GM12875 (cell line): ENCODE results near the gene MAP3K4.

Experiments used
- H3K4me3 ChIP-seq: one replicate; pipeline ENCODE4 v1.5.1; 2011; ENCODE audit warnings: low read depth, low read length, control low read depth
- TF ChIP-seq, protein P1 (sequence below): IDR thresholded peaks from 2 replicates; pipeline ENCODE4 v1.5.1; 2011; ENCODE audit warnings: low read depth, mild to moderate bottlenecking, control low read depth, inconsistent platforms, low read length, moderate library complexity, borderline replicate concordance; ENCODE audit not compliant: insufficient read depth

The MAP3K4 gene

DNA sequence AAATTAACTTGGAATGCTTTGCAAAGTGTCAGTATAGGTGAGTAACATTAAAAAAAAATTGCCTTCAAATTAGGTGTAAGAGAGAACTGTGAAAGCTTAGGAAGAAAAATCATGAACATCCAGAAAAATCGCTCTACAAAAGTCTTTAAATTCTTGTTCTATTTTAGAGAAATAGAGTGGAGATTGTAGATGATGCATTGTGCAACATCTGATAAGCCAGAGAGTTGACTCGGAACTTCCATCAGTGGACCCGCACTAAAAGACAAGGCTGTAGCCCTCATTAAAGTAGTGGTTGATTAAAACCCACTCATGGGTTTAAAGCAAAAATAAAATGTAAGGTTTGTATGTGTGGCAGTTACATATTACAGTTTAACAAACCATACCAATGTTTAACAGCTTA lies 35.8 kb downstream of the MAP3K4 start:
- H3K4me3 ChIP-seq = no peak overlapping the region
- TF ChIP-seq, protein P1, sequence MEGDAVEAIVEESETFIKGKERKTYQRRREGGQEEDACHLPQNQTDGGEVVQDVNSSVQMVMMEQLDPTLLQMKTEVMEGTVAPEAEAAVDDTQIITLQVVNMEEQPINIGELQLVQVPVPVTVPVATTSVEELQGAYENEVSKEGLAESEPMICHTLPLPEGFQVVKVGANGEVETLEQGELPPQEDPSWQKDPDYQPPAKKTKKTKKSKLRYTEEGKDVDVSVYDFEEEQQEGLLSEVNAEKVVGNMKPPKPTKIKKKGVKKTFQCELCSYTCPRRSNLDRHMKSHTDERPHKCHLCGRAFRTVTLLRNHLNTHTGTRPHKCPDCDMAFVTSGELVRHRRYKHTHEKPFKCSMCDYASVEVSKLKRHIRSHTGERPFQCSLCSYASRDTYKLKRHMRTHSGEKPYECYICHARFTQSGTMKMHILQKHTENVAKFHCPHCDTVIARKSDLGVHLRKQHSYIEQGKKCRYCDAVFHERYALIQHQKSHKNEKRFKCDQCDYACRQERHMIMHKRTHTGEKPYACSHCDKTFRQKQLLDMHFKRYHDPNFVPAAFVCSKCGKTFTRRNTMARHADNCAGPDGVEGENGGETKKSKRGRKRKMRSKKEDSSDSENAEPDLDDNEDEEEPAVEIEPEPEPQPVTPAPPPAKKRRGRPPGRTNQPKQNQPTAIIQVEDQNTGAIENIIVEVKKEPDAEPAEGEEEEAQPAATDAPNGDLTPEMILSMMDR = no peak

GRCh38 chr6:161029195-161029809 lies 37.7 kb downstream of the MAP3K4 start:
- TF ChIP-seq, protein P1 = no peak
- H3K4me3 ChIP-seq = no peak overlapping the region

DNA sequence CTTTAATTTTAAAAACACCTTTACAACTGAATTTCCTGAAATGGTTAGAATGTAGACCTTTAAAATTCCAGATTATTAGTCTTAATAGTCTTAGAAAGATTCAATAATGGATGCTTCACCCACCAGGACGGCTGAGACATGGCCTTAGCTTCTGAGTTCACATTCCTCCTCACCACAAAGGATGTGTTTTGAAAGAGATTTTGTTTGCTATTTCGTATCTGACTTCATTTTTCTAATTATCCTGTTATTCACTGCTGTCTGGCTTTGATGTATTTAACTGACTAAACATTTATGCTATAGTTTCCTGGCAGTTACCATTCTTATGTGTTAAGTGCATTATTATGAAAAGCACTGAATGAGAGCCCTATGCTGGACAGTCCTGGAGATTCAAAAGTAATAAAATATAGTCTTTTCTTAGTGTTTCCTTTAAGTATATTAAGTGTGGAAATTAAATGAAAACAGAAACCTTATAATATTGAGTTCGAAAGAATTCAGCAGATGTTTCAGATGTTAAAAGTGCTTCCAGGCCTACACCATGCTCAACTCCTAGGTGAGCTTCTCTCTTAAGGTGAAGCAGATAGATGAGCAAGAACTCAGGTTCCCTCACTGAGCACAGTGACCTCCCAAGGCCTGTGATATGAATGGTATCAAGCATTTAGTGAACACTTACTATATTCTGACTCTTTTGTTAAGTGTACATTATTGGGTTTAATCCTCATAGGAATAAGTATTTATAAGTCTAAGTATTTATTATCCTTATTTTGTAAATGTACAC lies 40.3 kb downstream of the MAP3K4 start:
- TF ChIP-seq, protein P1 = no peak
- no peak overlapping the region for H3K4me3 ChIP-seq

DNA sequence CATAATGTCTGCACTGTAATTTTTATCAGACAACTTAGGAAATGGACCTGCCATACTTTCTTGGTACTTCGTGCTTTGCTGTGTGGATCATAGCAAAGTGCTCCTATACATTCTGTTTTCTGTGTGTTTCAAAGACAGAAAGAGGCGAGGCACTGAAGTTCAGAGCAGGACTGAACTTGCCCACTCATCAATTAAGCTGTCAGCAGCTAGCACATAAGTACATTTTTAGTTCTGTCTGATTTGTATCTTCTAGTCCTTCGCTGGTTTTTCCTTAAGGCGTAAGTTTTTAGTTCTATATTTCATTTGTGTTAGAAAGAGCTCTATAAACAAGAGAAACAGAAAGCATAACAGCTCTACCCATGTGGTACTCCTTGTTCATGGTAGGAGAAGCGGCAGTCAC lies 42.1 kb downstream of the MAP3K4 start:
- TF ChIP-seq, protein P1 = no peak

GRCh38 chr6:161035182-161035980 lies 43.8 kb downstream of the MAP3K4 start:
- TF ChIP-seq, protein P1 = no peak
- H3K4me3 ChIP-seq = no peak overlapping the region

More for the DNA sequence above, 42.1 kb downstream of the MAP3K4 start:
- H3K4me3 ChIP-seq = no peak overlapping the region

DNA sequence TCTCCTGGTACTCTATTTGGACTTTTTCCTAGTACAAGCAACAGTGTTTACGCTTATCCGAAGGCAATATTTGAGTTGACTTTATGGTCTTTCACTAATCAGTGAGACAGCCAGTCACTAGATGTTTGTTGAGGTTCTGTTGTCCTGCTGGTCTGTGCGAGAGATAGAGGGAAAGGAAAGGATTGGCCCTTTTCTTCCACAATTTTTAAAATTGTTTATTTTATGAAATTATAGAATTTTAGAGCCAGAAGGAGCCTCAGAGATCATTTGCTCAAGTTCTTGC lies 44.4 kb downstream of the MAP3K4 start:
- TF ChIP-seq, protein P1 = no peak
- H3K4me3 ChIP-seq = no peak overlapping the region
